ENCODE measurements around the gene CEP295NL. TPM values are rescaled to one million over a fixed set of nuclear protein-coding genes. Genes with fewer than 3 reads are reported as not detected.

The CEP295NL gene
- total RNA-seq, 1 experiment from 2014 or later, result 3.6 TPM

- TF ChIP-seq CTCF (conservative IDR thresholded peaks at IDR 0.05), result no peak
- no peak for TF ChIP-seq EZH2 (IDR thresholded peaks at IDR 0.05; ENCODE audit: low read depth)
- CTCF ChIA-PET, result no interaction called here
- peaks cover 11% of the 10 kb centered on the region; the same call in 1 of the 2 replicates for H3F3A ChIP-seq (ENCODE audit: insufficient read depth, low read depth)
- POLR2A ChIA-PET (ENCODE audit: unreplicated experiment), result no interaction called here
- H2AFZ ChIP-seq, result no peak overlapping the region
- H3K36me3 ChIP-seq (ENCODE audit: low read depth), result no peaks in the 10 kb centered on the region
- no peaks in the 10 kb centered on the region for H4K20me1 ChIP-seq (ENCODE audit: insufficient read depth)
- H3K4me2 ChIP-seq, result no peak overlapping the region
- intact Hi-C loops (cut with micrococcal nuclease; ENCODE audit: unreplicated experiment), result no loop called here
- DNase-seq, result no peak
- no peaks in the 10 kb centered on the region for H3K9me2 ChIP-seq (ENCODE audit: insufficient read depth)
- no peaks in the 10 kb centered on the region for H3K27me3 ChIP-seq (ENCODE audit: insufficient read depth, low read depth)
- no peak overlapping the region for H3K27ac ChIP-seq
- H3K4me1 ChIP-seq (replicated peaks; ENCODE audit: insufficient read depth), result peaks cover 27% of the 10 kb centered on the region
- H3K79me2 ChIP-seq (ENCODE audit: low read depth), result peaks cover 8% of the 10 kb centered on the region
- no peak overlapping the region for H3K4me3 ChIP-seq
- no TSS peak for BruUV-seq (replicated peaks)
- no peaks in the 10 kb centered on the region for H3K9me3 ChIP-seq (ENCODE audit: insufficient read depth, low read depth)
Measured at GRCh38 chr17:78888941-78889518, 14.0 kb downstream of the CEP295NL start.

- H3K9me2 ChIP-seq (ENCODE audit: insufficient read depth), result no peaks in the 10 kb centered on the region
- no TSS peak for BruUV-seq (replicated peaks)
- no peak for DNase-seq
- ChIA-PET CTCF (interaction anchor here (0.9 kb wide), 1 partner anchor 12 kb away, joined by 3 read pairs; no protein-coding TSS in a partner anchor), POLR2A (ENCODE audit: unreplicated experiment) (no interaction called here)
- peaks cover 23% of the 10 kb centered on the region; the same call in 1 of the 2 replicates for H3F3A ChIP-seq (ENCODE audit: insufficient read depth, low read depth)
- H3K9me3 ChIP-seq (ENCODE audit: insufficient read depth, low read depth), result no peaks in the 10 kb centered on the region
- TF ChIP-seq EZH2 (IDR thresholded peaks at IDR 0.05; ENCODE audit: low read depth) (no peak), CTCF (conservative IDR thresholded peaks at IDR 0.05) (no peak)
- no peaks in the 10 kb centered on the region for H3K36me3 ChIP-seq (ENCODE audit: low read depth)
- H3K27ac ChIP-seq, result no peak overlapping the region
- H3K4me1 ChIP-seq (replicated peaks; ENCODE audit: insufficient read depth), result peaks cover 47% of the 10 kb centered on the region
- no peak overlapping the region for H3K4me3 ChIP-seq
- no peaks in the 10 kb centered on the region for H4K20me1 ChIP-seq (ENCODE audit: insufficient read depth)
- peaks cover 8% of the 10 kb centered on the region for H3K79me2 ChIP-seq (ENCODE audit: low read depth)
- H3K4me2 ChIP-seq, result no peak overlapping the region
- H3K27me3 ChIP-seq (ENCODE audit: insufficient read depth, low read depth), result no peaks in the 10 kb centered on the region
- H2AFZ ChIP-seq, result no peak overlapping the region
- intact Hi-C loops (cut with micrococcal nuclease; ENCODE audit: unreplicated experiment), result no loop called here
Measured at GRCh38 chr17:78886954-78887353, 16.0 kb downstream of the CEP295NL start.

- CTCF ChIA-PET, result interaction anchor here (0.9 kb wide), 2 partner anchors 13 kb away, joined by 3 read pairs; no protein-coding TSS in a partner anchor
- H4K20me1 ChIP-seq (ENCODE audit: insufficient read depth), result no peaks in the 10 kb centered on the region
- TF ChIP-seq EZH2 (IDR thresholded peaks at IDR 0.05; ENCODE audit: low read depth) (no peak), CTCF (conservative IDR thresholded peaks at IDR 0.05) (no peak)
- no TSS peak for BruUV-seq (replicated peaks)
- H3K79me2 ChIP-seq (ENCODE audit: low read depth), result peaks cover 12% of the 10 kb centered on the region
- POLR2A ChIA-PET (ENCODE audit: unreplicated experiment), result interaction anchor here (0.6 kb wide), 1 partner anchor 117 kb away, joined by 4 read pairs; no protein-coding TSS in a partner anchor
- no peaks in the 10 kb centered on the region for H3K27me3 ChIP-seq (ENCODE audit: insufficient read depth, low read depth)
- peaks cover 48% of the 10 kb centered on the region for H3K4me1 ChIP-seq (replicated peaks; ENCODE audit: insufficient read depth)
- intact Hi-C loops (cut with micrococcal nuclease; ENCODE audit: unreplicated experiment), result no loop called here
- H3K27ac ChIP-seq, result no peak overlapping the region
- no peak overlapping the region for H3K4me3 ChIP-seq
- no peaks in the 10 kb centered on the region for H3K9me2 ChIP-seq (ENCODE audit: insufficient read depth)
- H2AFZ ChIP-seq, result no peak overlapping the region
- no peaks in the 10 kb centered on the region for H3K36me3 ChIP-seq (ENCODE audit: low read depth)
- H3K4me2 ChIP-seq, result 0 out of 2 replicates have a peak overlapping the region, but pooled peaks have one; percentile 4
- H3F3A ChIP-seq (ENCODE audit: insufficient read depth, low read depth), result peaks cover 23% of the 10 kb centered on the region; the same call in 1 of the 2 replicates
- H3K9me3 ChIP-seq (ENCODE audit: insufficient read depth, low read depth), result no peaks in the 10 kb centered on the region
- DNase-seq, result peak; percentile 39 to 67
Measured at GRCh38 chr17:78885956-78886355, 17.0 kb downstream of the CEP295NL start.

Data from PC-9 (cell line).